GM19193 (cell line): Measurements from ENCODE around the gene CCDC188.

Source experiments
- POLR2A ChIP-seq: IDR thresholded peaks from 4 replicates; pipeline ENCODE4 v1.6.1; 2011; ENCODE audit not compliant: insufficient read depth, insufficient read length; ENCODE audit errors: extremely low read depth

The CCDC188 gene

GRCh38 chr22:20179455-20180244 lies 28.8 kb upstream of the CCDC188 start:
- no peak for TF ChIP-seq POLR2A

- no peak for TF ChIP-seq POLR2A
Measured at GRCh38 chr22:20178915-20179227, 28.0 kb upstream of the CCDC188 start.

DNA sequence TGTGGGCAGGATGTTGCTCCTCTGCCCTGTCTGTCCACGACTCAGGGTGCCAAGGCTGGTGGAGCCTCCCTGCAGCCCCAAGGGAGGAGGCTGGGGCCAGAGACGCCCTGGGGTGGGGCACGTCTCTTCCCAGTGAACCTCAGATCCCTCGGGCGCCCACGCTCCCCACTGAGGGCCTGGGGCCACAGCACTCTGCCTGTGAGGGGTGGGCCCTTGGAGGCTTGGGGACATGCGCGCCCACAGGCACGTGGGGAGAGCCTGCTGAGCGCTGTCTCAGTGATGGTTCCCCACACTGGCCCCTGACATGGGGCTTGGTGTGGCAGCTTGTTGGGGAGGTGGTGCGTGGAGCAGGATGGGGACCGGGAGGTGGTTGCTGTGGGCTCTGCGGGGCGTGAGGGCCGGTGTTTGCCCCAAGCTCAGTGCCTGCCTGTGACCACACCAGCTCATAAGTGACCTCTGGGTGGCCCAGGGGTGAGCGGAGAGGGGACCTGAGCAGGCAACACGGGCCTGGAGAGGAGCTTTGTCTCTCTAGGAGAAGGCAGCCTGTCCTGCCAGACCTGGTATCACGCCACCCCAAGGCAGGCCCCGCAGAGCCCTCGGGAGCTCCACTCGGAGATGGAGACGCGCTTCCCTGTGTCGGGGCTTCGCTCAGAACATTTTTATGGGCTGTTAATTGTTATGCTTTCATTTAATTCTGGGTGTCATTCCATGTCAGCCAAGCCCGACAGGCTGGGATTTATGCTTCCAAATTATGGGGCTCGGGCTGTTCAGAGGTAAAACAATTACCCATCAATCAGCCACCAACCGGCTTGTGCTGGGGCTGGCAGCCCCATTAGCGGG lies 27.4 kb upstream of the CCDC188 start:
- TF ChIP-seq POLR2A, result no peak

DNA sequence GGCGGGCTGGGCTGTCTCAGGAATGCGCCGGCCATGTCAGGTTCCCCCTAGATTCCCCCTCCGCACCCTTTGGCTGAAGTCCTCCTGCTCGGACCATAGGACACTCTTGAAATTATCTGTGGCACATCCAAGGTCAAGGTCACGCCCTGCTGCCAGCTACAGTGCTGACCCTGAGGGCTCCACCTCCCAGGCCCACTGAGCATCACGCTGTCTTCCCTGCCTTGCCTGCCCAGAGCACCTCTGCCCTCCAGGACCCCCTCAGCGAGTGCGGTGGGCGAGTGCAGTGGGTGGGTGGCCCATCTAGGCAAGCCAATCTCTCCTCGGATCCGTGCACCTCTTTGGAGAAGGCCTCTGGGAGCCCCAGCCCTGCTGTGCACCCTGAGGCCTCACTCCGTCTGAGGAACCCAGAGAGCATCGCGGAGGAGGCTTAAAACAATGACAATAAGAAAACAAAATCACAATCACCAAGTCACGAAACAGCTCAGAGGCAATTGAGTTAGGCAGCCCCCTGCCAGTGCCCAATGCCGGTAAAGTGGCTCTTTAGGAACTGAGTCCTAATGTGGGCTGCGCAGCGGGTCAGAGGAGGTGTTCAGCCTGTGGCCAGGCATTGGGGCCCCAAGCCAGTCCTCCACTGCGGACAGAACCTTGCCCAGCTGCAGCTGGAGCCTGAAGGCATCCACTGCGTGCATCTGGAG lies 26.5 kb upstream of the CCDC188 start:
- no peak for TF ChIP-seq POLR2A

- no peak for TF ChIP-seq POLR2A
Measured at GRCh38 chr22:20176421-20177085, 25.7 kb upstream of the CCDC188 start.

GRCh38 chr22:20175597-20175900 lies 24.7 kb upstream of the CCDC188 start:
- no peak for TF ChIP-seq POLR2A

DNA sequence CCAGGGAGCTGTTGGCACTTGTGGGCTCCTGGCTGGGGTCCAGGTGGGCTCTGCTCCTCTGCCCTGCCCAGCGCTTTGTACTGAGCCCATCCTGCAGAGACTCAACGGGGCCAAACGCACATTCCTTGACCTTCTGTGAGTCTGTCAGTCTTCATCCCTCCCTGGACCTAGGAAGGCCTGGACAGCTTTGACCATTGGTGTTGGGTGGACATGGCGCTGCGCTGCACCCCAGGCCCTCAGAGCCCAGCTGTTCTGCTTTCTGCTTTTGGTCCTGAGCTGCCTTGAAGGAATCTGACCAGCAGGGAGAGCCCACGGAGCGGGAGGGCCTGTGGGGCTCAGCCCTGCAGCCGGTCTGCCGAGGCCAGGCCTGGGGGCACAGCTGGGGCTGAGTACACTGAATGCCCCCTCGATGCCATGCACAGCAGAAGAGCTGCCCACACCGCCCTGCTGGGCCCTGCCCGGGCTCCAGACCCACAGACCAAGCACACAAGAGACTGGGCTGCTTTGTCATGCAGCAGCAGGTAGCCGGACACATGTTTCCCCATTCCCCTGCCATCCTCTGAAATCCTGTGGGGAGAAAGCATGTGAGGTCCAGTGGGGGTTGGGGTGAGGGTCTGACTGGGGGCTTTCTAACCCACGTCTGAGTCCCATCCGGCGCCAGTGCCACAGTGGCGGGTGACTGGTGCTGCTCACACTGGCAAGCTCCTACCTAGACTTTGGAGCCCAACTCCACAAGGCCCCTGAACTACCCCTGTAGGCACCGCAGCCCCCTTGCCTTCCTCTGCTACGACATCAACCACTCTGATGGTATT lies 24.1 kb upstream of the CCDC188 start:
- no peak for TF ChIP-seq POLR2A

GRCh38 chr22:20173772-20174171 lies 22.9 kb upstream of the CCDC188 start:
- no peak for TF ChIP-seq POLR2A

GRCh38 chr22:20173246-20173645 lies 22.4 kb upstream of the CCDC188 start:
- no peak for TF ChIP-seq POLR2A

- TF ChIP-seq POLR2A, result no peak
Measured at GRCh38 chr22:20172141-20172613, 21.3 kb upstream of the CCDC188 start.

DNA sequence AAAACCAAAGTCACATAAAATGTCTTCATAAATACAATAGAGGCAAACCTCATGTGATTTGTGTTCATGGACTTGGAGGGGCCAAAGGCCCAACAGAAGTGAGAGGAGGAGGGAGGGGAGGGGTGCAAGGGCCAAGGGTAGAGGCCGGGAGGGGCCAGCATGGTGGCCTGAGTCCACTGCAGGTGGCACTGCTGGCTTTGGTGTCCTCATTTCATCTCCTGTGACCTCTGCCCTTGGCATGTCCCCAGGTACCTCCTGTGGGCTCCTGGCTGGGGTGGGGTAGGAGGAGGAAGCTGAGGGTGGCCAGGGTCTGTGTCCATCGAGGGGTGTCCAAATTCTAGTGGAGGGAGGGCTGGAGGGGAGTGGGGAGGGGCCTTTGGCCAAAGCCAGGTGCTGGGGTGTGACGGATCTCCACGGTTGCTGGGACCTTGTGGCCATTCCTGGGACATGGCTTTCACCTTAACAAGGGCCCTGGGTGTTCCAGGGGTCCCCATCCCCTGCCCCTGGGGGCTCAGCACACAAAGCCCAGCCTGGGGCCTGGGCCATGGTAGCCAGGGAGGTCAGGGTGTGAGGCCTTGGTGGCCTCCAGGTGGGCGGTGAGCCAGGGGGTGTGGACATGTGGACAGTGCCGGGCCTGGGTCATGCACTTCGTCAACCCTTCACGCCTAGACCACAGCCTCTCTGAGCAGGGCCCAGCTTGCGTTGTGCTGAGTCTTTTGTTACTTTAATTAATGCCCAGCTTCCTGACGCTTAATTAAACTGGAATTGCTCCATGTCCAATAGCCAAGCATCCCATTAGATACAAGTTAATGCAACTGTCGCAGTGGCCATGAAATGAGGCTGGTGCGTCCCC lies 20.7 kb upstream of the CCDC188 start:
- TF ChIP-seq POLR2A, result no peak

- no peak for TF ChIP-seq POLR2A
Measured at GRCh38 chr22:20170170-20170569, 19.3 kb upstream of the CCDC188 start.

GRCh38 chr22:20169253-20169822 lies 18.5 kb upstream of the CCDC188 start:
- TF ChIP-seq POLR2A, result no peak
